CD4-positive, alpha-beta T cell treated with Interleukin-2 at 100 ng/mL for 4 hours (primary cell): ENCODE data around the gene PSMD12.
"Not testable (repeated sequence)": the region's sequence is repeated elsewhere in the genome, so short reads cannot be mapped to it uniquely, and the experiment has no call there.

Experiments used
- DNase-seq: peaks from one replicate; pipeline ENCODE4 v3.0.0-alpha.2; 2020; ENCODE audit warnings: low spot score

PSMD12 gene

GRCh38 chr17:67305446-67306235 lies 60.7 kb downstream of the PSMD12 start:
- DNase-seq: not testable (repeated sequence)

- no peak for DNase-seq
These were observed 68.9 kb downstream of the PSMD12 start for GRCh38 chr17:67297454-67297960.

GRCh38 chr17:67294451-67295199 lies 71.8 kb downstream of the PSMD12 start:
- no peak for DNase-seq

GRCh38 chr17:67293251-67294203 lies 72.8 kb downstream of the PSMD12 start:
- peak; percentile 77 for DNase-seq

- DNase-seq: no peak
These were observed 75.6 kb downstream of the PSMD12 start for GRCh38 chr17:67290711-67291291.

- DNase-seq: no peak
These were observed 76.1 kb downstream of the PSMD12 start for GRCh38 chr17:67290244-67290643.

- no peak for DNase-seq
These were observed 77.0 kb downstream of the PSMD12 start for GRCh38 chr17:67289181-67289876.
